Activated CD4-positive, alpha-beta T cell treated with anti-CD3 and anti-CD28 coated beads for 36 hours (primary cell): ENCODE measurements around the gene TMC4. TPM values are rescaled to one million over a fixed set of nuclear protein-coding genes. Genes with fewer than 3 reads are reported as not detected.
"Not testable (repeated sequence)": the region's sequence is repeated elsewhere in the genome, so short reads cannot be mapped to it uniquely, and the experiment has no call there.

Experiments
- ATAC-seq: fragments of 200-7000 bp; cut with Tn5 transposase; one replicate; pipeline ENCODE4 v1.10.0; 2021; ENCODE audit warnings: mild to moderate bottlenecking, moderate library complexity
- CTCF ChIA-PET: fragments of 350-600 bp; sonication (Branson Sonifier 250); formaldehyde crosslinking; loops from one replicate; lab custom pipeline; 2021; ENCODE audit warnings: antibody characterized with exemption; lab: Charles Lee
- POLR2A ChIA-PET: fragments of 350-600 bp; sonication (Branson Sonifier 250); formaldehyde crosslinking; loops from one replicate; lab custom pipeline; 2021; ENCODE audit warnings: antibody characterized with exemption, inconsistent platforms; lab: Charles Lee
- DNase-seq: peaks from one replicate; pipeline ENCODE4 v3.0.0-alpha.2; 2020
- H3K27ac Mint-ChIP-seq: one replicate; pipeline ENCODE4 v1.8.0; 2021; ENCODE audit warnings: mixed read lengths
- H3K27me3 Mint-ChIP-seq: one replicate; pipeline ENCODE4 v1.8.0; 2021; ENCODE audit warnings: mixed read lengths
- H3K36me3 Mint-ChIP-seq: one replicate; pipeline ENCODE4 v1.8.0; 2021; ENCODE audit warnings: low read depth, mixed read lengths
- H3K4me1 Mint-ChIP-seq: one replicate; pipeline ENCODE4 v1.8.0; 2021; ENCODE audit warnings: mixed read lengths
- H3K4me3 Mint-ChIP-seq: one replicate; pipeline ENCODE4 v1.8.0; 2021; ENCODE audit warnings: mild to moderate bottlenecking, moderate library complexity, mixed read lengths
- H3K9me3 Mint-ChIP-seq: one replicate; pipeline ENCODE4 v1.8.0; 2021; ENCODE audit warnings: low read depth, mixed read lengths
- intact Hi-C, 2 experiments: fragments of 100-400 bp; cut with DNase I in 1 of 2; cut with micrococcal nuclease in 1 of 2; formaldehyde crosslinking; loops; one replicate each; pipeline versions ENCODE4 v1.14.2 to v1.15.1; 2022 to 2024; cut with DNase I, micrococcal nuclease
- total RNA-seq, 2 experiments: library from RNA; stranded (reverse); gene quantifications; one replicate each; pipeline ENCODE4 v1.2.3, GENCODE V29; 2021

Gene TMC4
- total RNA-seq, 2 experiments from 2014 or later = 0.39 to 0.55 TPM

DNA sequence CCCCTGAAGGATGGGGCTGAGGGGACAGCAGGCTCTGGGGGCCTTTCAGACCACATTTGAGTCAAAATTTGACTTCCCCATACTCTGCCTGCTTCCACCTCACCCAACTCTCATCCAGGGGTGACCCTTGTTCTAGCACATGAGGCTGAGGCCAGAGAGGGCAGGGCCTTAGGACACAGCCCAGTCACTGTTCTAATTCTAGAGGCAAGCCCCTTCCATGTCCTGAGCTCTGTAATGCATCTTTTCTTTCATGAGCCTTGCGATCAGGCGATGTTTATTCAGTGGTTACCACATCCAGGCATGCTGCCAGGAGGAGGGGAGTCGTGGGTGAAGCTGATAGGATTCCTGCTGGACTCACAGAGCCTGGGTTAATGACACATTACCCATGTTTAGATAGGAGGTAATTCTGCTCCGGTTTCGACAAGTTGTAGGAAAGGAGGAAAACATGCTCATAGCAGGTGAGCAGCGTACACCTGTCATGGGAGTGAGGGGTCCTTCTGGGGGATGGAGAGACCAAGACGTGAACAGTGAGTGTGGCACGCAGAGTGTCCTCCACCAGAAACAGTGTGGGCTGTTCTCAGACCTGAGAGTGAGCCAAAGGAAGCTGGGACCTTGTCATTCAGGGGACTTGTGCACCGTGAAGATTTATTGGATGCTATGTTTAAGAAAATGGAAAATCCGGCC, 37.0 kb upstream of the TMC4 start:
- ChIA-PET CTCF (interaction anchor here (1.1 to 2.5 kb wide), 3 partner anchors 15 to 56 kb away, joined by 4 to 14 read pairs (median 7); partner anchors contain the start of gene MBOAT7), POLR2A (interaction anchor here (1.2 to 5.3 kb wide), 4 partner anchors 9 to 73 kb away, joined by 3 to 32 read pairs (median 10); partner anchors contain the start of genes CNOT3, MBOAT7, RPS9 and TSEN34)
- Mint-ChIP-seq H3K4me3 (peak overlapping the region; percentile 4), H3K27ac (peak overlapping the region; percentile 59), H3K36me3 (peaks cover 44% of the 10 kb centered on the region), H3K27me3 (no peaks in the 10 kb centered on the region), H3K4me1 (peaks cover 64% of the 10 kb centered on the region), H3K9me3 (no peaks in the 10 kb centered on the region)
- no peak for ATAC-seq
- DNase-seq = peak; percentile 48
- intact Hi-C loops = loop anchor here (1.0 to 5.0 kb wide), 5 partner anchors 9 to 48 kb away; partner anchors contain the start of genes RPS9 (in 1 of the 2) and TSEN34 (in 1 of the 2)

DNA sequence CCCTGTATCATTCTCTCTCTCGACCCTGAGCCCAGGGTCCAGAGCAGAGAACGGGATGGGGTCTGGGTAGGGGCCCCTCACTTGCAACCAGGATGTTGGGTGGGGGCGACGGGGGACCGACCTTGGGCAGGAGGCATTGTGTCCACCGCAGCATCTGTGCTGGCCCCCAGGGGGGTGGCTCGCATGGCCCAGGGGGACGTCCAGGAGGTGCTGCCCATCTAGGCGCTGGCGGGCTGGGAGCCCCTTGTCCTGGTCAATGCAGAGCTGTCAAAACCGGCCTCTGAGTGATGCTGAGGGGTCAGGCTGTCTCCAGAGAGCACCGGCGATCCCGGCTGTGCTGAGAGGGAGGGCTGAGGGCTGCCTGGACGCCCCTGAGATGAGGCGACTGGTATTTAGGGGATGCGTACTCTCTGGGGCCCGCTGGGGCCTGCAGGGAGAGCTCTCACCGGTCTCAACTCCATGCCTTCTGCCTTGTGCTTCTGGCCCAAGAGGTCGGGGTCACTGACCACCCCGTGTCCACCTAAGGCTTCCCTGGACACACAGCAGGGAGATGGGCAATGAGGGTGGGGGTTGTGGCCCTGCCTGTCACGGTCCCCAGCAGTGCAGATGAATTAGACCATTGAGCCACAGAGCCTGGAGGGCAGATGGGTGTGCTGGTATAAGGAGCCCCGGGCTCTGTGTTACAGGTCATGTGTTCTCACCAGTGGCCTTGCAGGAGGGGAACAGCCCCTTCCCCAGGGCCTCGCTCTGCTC, 36.3 kb upstream of the TMC4 start:
- no peak overlapping the region for H3K4me3 Mint-ChIP-seq
- no peaks in the 10 kb centered on the region for H3K27me3 Mint-ChIP-seq
- H3K4me1 Mint-ChIP-seq = peaks cover 72% of the 10 kb centered on the region
- ChIA-PET CTCF (interaction anchor here (2.5 kb wide), 1 partner anchor 20 kb away, joined by 14 read pairs; the partner anchor contains the start of gene MBOAT7), POLR2A (interaction anchor here (1.5 to 5.3 kb wide), 3 partner anchors 10 to 72 kb away, joined by 3 to 32 read pairs (median 8); partner anchors contain the start of genes CNOT3, MBOAT7 and TSEN34)
- ATAC-seq (no peak), DNase-seq (peak; percentile 27)
- peaks cover 51% of the 10 kb centered on the region for H3K36me3 Mint-ChIP-seq
- H3K27ac Mint-ChIP-seq = peak overlapping the region; percentile 65
- intact Hi-C loops = loop anchor here in 1 of 2 experiments (2.0 kb wide), 1 partner anchor 18 kb away; the partner anchor contains the start of gene TSEN34
- H3K9me3 Mint-ChIP-seq = no peaks in the 10 kb centered on the region

DNA sequence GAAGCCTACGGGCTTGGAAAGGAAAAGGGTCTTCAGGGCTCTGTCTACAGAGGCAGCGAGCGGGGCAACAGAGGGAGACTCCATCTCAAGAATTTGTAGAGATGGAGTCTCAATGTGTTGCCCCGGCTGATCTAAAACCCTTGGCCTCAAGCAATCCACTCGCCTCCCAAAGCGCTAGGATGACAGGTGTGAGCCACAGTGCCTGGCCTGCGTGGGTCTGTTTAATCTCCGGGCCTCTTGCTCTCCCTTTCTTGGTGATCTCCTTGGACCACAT, 35.8 kb upstream of the TMC4 start:
- no peaks in the 10 kb centered on the region for H3K27me3 Mint-ChIP-seq
- peak overlapping the region; percentile 51 for H3K4me3 Mint-ChIP-seq
- no peaks in the 10 kb centered on the region for H3K9me3 Mint-ChIP-seq
- CTCF ChIA-PET = interaction anchor here (1.3 kb wide), 1 partner anchor 19 kb away, joined by 5 read pairs; the partner anchor contains the start of gene MBOAT7
- peak; percentile 39 for DNase-seq
- no peak for ATAC-seq
- peaks cover 77% of the 10 kb centered on the region for H3K4me1 Mint-ChIP-seq
- POLR2A ChIA-PET = interaction anchor here (1.0 to 5.3 kb wide), 4 partner anchors 10 to 72 kb away, joined by 3 to 32 read pairs (median 6); partner anchors contain the start of genes CNOT3, MBOAT7 and TSEN34
- peaks cover 56% of the 10 kb centered on the region for H3K36me3 Mint-ChIP-seq
- peak overlapping the region; percentile 65 for H3K27ac Mint-ChIP-seq
- intact Hi-C loops = loop anchor here in 1 of 2 experiments (2.0 kb wide), 1 partner anchor 18 kb away; the partner anchor contains the start of gene TSEN34

DNA sequence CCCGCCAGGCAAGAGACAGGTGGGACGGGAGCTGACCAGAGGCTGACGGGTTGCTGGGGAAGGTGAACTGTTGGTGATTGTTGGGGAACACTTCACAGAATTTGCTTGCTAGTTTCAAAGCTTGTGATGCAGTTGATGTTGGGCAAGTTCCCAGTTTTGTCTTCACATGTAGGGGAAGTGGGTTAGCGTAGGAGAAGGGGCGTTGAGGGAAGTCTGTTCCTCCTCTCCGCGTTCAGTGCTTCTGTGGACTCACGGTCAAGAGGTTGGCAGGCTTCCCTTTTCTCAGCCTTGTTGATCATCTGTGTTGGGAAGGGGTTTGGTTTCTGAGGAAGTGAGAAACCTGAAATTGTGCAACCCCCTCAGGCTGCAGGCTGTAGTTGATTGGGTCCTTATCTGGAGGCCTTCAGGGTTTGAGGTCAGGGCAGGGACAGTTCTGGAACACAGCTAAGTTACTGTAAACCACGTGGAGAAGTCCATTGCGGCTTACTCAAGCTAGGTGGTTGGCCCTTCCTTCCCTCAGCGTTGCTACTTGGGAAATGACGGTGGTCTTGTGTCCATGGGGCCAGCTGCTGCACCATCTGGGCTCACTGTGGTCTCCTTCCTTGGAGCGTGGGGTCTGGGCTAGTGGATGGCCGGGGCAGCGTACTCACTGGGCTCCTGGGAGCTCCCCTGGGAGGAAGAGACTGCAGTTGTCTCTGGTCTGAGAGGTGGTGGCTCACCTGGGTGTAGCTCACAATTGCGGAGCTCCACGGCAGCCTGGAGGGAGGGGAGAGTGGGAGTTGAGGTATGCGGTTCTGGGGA, 35.2 kb upstream of the TMC4 start:
- DNase-seq (peak; percentile 77), ATAC-seq (peak; percentile 31)
- Mint-ChIP-seq H3K27ac (peak overlapping the region; percentile 65), H3K4me1 (peaks cover 82% of the 10 kb centered on the region), H3K4me3 (peak overlapping the region; percentile 51), H3K9me3 (no peaks in the 10 kb centered on the region), H3K27me3 (no peaks in the 10 kb centered on the region), H3K36me3 (peaks cover 61% of the 10 kb centered on the region)
- CTCF ChIA-PET = interaction anchor here (1.3 kb wide), 1 partner anchor 18 kb away, joined by 5 read pairs; the partner anchor contains the start of gene MBOAT7
- intact Hi-C loops = loop anchor here in 1 of 2 experiments (2.0 kb wide), 1 partner anchor 17 kb away; the partner anchor contains the start of gene TSEN34
- POLR2A ChIA-PET = interaction anchor here (0.6 to 5.3 kb wide), 8 partner anchors 9 to 93 kb away, joined by 3 to 32 read pairs (median 3); partner anchors contain the start of genes CNOT3, LENG1, MBOAT7 and PRPF31

DNA sequence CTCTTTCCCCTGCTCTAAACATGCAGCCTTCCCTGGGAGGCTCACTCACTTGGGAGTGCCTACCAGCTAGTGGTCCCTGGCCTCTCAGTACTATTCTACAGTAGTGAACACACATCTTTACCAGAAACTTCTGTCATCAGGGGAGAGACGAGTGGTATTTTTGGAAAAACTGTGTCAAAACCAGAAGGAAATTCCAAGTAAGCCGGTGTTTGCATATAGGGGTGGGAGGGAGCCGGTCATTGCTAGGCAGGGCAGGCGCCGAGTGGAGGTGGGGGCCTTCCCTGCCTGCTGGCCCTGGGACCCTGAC, 34.7 kb upstream of the TMC4 start:
- no peak for DNase-seq
- Mint-ChIP-seq H3K27ac (peak overlapping the region; percentile 65), H3K27me3 (no peaks in the 10 kb centered on the region), H3K9me3 (no peaks in the 10 kb centered on the region), H3K4me1 (peaks cover 88% of the 10 kb centered on the region), H3K4me3 (peak overlapping the region; percentile 51), H3K36me3 (peaks cover 67% of the 10 kb centered on the region)
- CTCF ChIA-PET = interaction anchor here (1.3 kb wide), 1 partner anchor 18 kb away, joined by 5 read pairs; the partner anchor contains the start of gene MBOAT7
- POLR2A ChIA-PET = interaction anchor here (0.6 to 5.3 kb wide), 7 partner anchors 9 to 92 kb away, joined by 3 to 32 read pairs (median 3); partner anchors contain the start of genes LENG1, MBOAT7, PRPF31 and TFPT
- intact Hi-C loops = no loop called here
- ATAC-seq = peak; percentile 18

DNA sequence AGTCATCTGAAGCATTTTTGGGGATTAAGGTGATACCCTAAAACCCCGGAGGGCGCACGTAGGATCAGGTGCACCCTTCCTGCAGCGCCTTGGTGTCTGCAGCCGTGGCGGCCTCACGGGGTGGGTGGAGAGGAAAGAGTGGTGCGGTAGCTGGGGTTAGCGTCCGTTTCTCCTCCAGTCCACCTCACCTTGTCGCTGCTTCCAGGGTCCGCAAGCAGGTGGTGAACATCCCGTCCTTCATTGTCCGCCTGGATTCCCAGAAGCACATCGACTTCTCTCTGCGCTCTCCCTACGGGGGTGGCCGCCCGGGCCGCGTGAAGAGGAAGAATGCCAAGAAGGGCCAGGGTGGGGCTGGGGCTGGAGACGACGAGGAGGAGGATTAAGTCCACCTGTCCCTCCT, 34.2 kb upstream of the TMC4 start:
- intact Hi-C loops, H3K27me3 Mint-ChIP-seq, H3K9me3 Mint-ChIP-seq, ATAC-seq: not testable (repeated sequence)
- peak overlapping the region; percentile 51 for H3K4me3 Mint-ChIP-seq
- H3K4me1 Mint-ChIP-seq = peaks cover 92% of the 10 kb centered on the region
- peak; percentile 23 for DNase-seq
- peaks cover 71% of the 10 kb centered on the region for H3K36me3 Mint-ChIP-seq
- POLR2A ChIA-PET = interaction anchor here (1.1 to 5.3 kb wide), 3 partner anchors 8 to 17 kb away, joined by 4 to 32 read pairs (median 8); partner anchors contain the start of genes MBOAT7 and TSEN34
- H3K27ac Mint-ChIP-seq = peak overlapping the region; percentile 65
- CTCF ChIA-PET = interaction anchor here (1.3 kb wide), 1 partner anchor 18 kb away, joined by 5 read pairs; the partner anchor contains the start of gene MBOAT7

DNA sequence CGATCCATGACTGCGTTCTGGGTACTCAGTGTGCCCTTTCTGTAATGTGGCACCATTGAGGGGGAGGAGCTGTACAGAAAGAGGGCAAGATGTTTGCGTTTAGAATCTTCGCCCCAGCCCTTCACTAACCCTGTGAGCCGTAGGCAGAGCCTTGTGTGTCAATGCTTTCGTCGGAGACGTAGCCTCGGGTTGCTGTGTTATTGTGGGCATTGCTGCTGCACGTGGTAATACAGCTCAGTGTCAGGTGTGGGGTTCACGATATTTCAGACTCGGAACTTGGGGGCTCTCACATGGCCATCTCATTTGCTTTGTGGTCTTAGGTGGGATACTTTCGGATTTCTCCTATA, 33.8 kb upstream of the TMC4 start:
- peaks cover 93% of the 10 kb centered on the region for H3K4me1 Mint-ChIP-seq
- H3K9me3 Mint-ChIP-seq = no peaks in the 10 kb centered on the region
- no peaks in the 10 kb centered on the region for H3K27me3 Mint-ChIP-seq
- CTCF ChIA-PET = no interaction called here
- intact Hi-C loops = no loop called here
- DNase-seq = peak; percentile 28
- peaks cover 75% of the 10 kb centered on the region for H3K36me3 Mint-ChIP-seq
- peak overlapping the region; percentile 51 for H3K4me3 Mint-ChIP-seq
- H3K27ac Mint-ChIP-seq = peak overlapping the region; percentile 65
- POLR2A ChIA-PET = interaction anchor here (5.3 kb wide), 1 partner anchor 17 kb away, joined by 32 read pairs; the partner anchor contains the start of genes MBOAT7 and TSEN34
- no peak for ATAC-seq

DNA sequence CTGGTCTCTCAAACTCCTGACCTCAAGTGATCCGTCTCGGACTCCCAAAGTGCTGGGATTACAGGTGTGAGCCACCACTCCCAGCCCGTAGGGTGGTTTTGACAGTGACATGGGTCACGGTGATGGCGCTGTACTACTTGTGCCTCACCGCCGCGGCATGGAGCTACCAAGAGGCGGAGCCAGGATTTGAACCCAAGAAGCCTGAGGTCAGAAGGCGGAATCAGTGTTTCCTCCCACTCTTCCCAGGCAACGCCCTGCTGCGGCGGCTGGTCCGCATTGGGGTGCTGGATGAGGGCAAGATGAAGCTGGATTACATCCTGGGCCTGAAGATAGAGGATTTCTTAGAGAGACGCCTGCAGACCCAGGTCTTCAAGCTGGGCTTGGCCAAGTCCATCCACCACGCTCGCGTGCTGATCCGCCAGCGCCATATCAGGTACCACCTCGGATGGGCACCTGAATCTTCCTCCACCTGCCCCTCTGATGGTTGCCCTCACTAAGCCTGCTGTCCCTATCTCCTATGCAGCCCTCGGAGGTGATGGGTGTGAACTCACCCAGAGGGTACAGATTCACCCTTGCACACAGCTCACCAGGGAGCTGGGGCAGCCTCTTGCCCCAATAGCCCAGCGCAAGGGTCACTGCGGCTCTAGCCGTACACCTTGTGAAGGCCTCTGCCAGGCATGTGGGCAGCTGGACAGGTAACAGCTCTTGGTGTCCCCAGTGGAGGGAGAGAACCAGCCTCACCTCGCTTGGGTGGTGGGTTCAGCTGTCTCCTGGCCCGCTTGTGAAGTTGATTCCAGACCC, 33.3 kb upstream of the TMC4 start:
- Mint-ChIP-seq H3K36me3 (peaks cover 80% of the 10 kb centered on the region), H3K9me3 (no peaks in the 10 kb centered on the region), H3K27me3 (no peaks in the 10 kb centered on the region), H3K4me1 (peaks cover 91% of the 10 kb centered on the region), H3K4me3 (peak overlapping the region; percentile 97), H3K27ac (peak overlapping the region; percentile 62)
- ATAC-seq = no peak
- intact Hi-C loops = no loop called here
- ChIA-PET POLR2A (interaction anchor here (0.6 to 5.3 kb wide), 2 partner anchors 16 to 23 kb away, joined by 3 to 32 read pairs; partner anchors contain the start of genes MBOAT7 and TSEN34), CTCF (interaction anchor here (1.7 kb wide), 1 partner anchor 17 kb away, joined by 5 read pairs; the partner anchor contains the start of gene MBOAT7)
- DNase-seq = no peak

DNA sequence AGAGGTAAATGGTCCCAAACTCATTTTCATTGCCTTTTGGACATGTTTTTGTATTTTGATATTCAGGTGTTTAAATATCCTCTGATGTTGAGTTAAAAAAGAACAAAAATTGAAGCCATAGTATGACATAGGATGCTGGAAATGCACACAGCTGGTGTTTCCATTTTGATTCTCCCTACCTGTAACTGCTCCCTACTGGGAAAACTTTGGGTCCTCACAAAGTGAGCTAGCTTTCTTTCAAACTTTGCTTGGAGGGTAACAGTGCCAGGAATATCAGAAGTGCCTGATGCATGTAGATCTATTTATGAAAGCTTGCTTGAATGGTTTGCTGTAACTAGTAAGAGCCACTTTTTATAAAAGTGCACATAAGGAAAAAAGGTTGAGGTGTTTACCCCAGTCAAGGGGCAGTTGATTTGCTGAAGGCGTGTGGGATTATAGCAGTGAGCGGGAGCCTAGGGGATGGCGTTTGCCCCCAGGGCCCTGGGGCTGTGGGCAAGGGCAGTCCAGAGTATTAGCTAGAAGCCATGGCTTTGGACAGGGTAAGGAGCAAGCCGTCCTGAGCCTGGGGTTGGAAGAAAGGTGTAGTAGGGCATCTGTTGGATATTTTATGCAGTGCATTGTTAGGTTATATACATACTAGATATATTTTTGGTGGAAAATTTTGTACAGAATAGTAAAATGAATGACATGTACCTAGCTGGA, 32.0 kb upstream of the TMC4 start:
- ChIA-PET POLR2A (interaction anchor here (0.6 to 5.3 kb wide), 2 partner anchors 15 to 106 kb away, joined by 3 to 32 read pairs; partner anchors contain the start of genes MBOAT7 and TSEN34), CTCF (interaction anchor here (1.0 to 1.7 kb wide), 2 partner anchors 11 to 15 kb away, joined by 3 to 5 read pairs; partner anchors contain the start of gene MBOAT7)
- Mint-ChIP-seq H3K9me3 (no peaks in the 10 kb centered on the region), H3K36me3 (peaks cover 79% of the 10 kb centered on the region), H3K4me1 (peaks cover 78% of the 10 kb centered on the region), H3K4me3 (peak overlapping the region; percentile 97), H3K27me3 (no peaks in the 10 kb centered on the region), H3K27ac (peak overlapping the region; percentile 70)
- no peak for ATAC-seq
- no peak for DNase-seq
- intact Hi-C loops = loop anchor here (5.0 kb wide), 3 partner anchors 48 to 1052 kb away; partner anchors contain the start of genes LENG1 (in 1 of the 2), PPP6R1 (in 1 of the 2) and ZNF761 (in 1 of the 2)
